IPS DF 6.9 (cell line): ENCODE measurements around the gene SRP68.

Experiments used
- DNase-seq: peaks from one replicate; pipeline ENCODE4 v3.0.0-alpha.2; 2013; ENCODE audit warnings: low read depth, low spot score
- H3K27ac ChIP-seq: one replicate; pipeline ENCODE4 v1.5.1; 2013; ENCODE audit warnings: low read length, control low read depth
- H3K27me3 ChIP-seq: 2 replicates; pipeline ENCODE4 v1.6.1; 2013; ENCODE audit warnings: mild to moderate bottlenecking, low read length; ENCODE audit not compliant: control insufficient read depth, insufficient read depth
- H3K36me3 ChIP-seq: 2 replicates; pipeline ENCODE4 v1.6.1; 2013; ENCODE audit warnings: low read length; ENCODE audit not compliant: control insufficient read depth, insufficient read depth
- H3K4me1 ChIP-seq: 2 replicates; pipeline ENCODE4 v1.6.1; 2013; ENCODE audit warnings: low read length; ENCODE audit not compliant: control insufficient read depth, insufficient read depth
- H3K4me3 ChIP-seq: 2 replicates; pipeline ENCODE4 v1.5.1; 2013; ENCODE audit warnings: mild to moderate bottlenecking, low read length
- H3K9me3 ChIP-seq: 2 replicates; pipeline ENCODE4 v1.6.1; 2013; ENCODE audit warnings: low read length, inconsistent platforms; ENCODE audit not compliant: control insufficient read depth, insufficient read depth
- WGBS: extraction: QIAGEN DNeasy Blood & Tissue Kit; methylation state at CpG from one replicate; pipeline ENCODE4 v1.1.7; 2013; ENCODE audit warnings: mixed read lengths, missing lambda C conversion rate; ENCODE audit not compliant: insufficient read length, insufficient coverage; 5-methylcytosine and 5-hydroxymethylcytosine counted together

Gene SRP68

DNA sequence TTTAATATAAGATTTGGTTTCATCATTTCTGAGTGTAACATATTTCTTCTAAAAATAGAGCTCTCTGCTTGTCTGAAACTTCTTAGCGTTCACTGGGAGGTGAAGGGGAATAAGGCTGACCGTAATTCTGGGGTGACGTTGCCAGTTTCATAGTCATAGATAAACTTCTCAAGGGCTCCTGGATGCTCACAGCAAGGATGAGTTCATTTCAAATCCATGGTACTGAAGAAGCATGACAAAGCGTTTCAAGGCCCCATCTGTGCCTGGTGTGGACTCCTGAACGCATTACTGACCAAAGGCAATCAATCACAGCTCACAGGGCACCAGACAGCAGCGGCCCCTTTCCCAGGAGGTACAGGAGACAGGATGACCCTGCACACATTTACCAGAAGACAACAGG, 33.2 kb downstream of the SRP68 start:
- WGBS = no CpG with 5 or more reads among the region's 6 CpGs
- no peak for DNase-seq
- no peak overlapping the region for H3K27ac ChIP-seq
- peaks cover 31% of the 10 kb centered on the region; the same call in 1 of the 2 replicates for H3K36me3 ChIP-seq
- no peaks in the 10 kb centered on the region for H3K9me3 ChIP-seq
- no peak overlapping the region for H3K4me3 ChIP-seq
- H3K27me3 ChIP-seq = no peaks in the 10 kb centered on the region
- no peaks in the 10 kb centered on the region for H3K4me1 ChIP-seq

DNA sequence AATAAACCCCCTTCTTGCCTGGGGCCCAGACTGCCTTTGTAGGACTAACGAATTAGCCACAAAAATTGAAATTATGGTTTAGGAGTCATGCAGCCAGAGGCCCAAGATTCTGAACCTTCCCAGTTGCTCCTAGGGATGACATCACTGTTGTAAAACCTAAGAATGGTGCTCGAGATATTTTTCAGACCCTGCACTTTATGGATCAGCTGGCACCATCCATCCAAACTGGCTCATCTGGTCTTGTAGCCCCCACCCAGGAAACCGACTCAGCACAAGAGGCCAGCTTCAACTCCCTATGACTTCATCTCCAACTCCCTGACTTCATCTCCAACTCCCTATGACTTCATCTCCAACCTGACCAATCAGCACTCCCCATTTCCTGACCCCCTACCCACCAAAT, 34.3 kb downstream of the SRP68 start:
- no peak overlapping the region for H3K27ac ChIP-seq
- no peaks in the 10 kb centered on the region for H3K4me1 ChIP-seq
- H3K27me3 ChIP-seq = no peaks in the 10 kb centered on the region
- WGBS = no CpG with 5 or more reads among the region's 3 CpGs
- H3K9me3 ChIP-seq = no peaks in the 10 kb centered on the region
- H3K36me3 ChIP-seq = peaks cover 20% of the 10 kb centered on the region; the same call in 1 of the 2 replicates
- no peak for DNase-seq
- no peak overlapping the region for H3K4me3 ChIP-seq

DNA sequence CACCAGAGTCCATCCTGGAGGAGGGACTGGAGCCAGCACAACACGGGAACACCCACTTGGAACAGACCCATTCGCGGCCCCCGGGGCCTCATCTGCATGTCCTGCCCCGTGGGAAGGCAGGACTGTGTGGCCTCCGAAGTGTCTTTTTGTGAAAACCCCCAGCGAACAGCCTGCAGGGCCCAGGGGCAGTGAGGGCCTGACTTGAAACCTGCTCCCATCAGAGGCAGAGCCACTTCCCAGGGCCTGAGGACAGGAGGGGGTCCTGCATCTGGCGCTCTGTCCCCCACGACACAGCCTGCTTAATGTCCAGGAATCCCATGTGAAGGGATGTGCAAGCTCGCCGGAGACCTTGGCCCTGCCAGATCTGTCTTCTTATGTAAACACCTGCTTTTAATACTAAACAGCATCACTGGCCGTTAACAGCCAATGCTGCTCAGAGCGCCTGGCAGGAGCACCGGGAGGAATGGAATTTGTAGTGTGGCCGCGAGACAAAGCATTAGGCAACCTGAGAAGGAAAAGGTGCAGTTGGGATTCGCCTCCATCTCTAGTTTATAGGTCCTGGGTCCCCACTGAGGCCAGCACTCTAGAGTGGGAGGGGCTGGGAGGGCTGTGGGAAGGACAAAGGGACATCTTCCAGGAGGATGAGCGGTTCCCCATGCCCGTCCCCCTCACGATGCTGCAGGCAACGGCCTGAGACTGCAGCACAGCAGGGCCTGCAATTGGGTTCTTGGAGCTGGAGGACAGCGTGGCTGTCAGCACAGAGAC, 35.6 kb downstream of the SRP68 start:
- H3K27ac ChIP-seq = no peak overlapping the region
- DNase-seq = no peak
- H3K9me3 ChIP-seq = no peaks in the 10 kb centered on the region
- H3K4me3 ChIP-seq = no peak overlapping the region
- WGBS = no CpG with 5 or more reads among the region's 22 CpGs
- no peaks in the 10 kb centered on the region for H3K4me1 ChIP-seq
- peaks cover 19% of the 10 kb centered on the region; the same call in 1 of the 2 replicates for H3K36me3 ChIP-seq
- H3K27me3 ChIP-seq = no peaks in the 10 kb centered on the region

DNA sequence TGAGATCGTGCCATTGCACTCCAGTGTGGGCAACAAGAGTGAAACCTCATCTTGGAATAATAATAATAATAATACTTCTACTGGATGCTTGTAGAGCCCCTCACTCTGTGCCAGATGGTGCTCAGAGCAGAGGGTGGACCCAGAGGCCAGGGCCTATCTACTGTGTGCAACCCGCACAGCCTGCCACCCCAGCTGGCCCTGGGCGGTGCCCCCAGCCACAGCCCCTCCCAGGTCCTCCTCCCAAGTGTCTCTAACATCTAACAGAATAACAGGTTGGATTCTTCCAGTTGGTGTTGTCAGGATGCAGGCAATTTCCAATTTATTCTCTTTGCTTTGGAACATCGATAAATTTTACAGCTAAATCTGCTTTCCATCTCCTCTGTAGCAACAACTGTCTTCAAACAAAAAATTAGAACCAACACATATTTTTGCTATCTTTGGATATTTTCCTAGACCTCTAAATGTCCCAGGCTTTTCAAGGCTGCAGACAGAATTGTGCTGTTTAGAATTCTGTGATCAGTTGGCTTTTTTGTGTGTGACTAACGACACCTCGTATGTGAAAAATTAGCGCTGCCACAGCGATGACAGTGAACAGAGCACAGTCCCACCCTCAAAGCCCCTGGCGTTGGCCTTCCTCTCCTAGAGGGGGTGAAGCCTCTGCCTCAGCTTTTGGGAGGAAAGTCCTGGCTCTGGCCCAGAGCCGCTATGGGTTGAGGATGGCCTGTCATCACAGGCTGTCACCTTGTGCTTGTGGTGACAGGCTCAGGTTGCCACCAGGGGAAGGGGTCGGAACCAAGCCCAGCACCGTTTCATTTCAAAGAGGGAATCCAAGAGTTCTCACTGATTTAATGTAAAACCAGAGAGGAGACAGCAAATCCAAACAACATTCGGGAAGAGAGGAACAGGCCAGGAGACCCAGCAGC, 37.6 kb downstream of the SRP68 start:
- no peak overlapping the region for H3K27ac ChIP-seq
- no peak for DNase-seq
- no peaks in the 10 kb centered on the region for H3K4me1 ChIP-seq
- no peak overlapping the region for H3K4me3 ChIP-seq
- no CpG with 5 or more reads among the region's 13 CpGs for WGBS
- peaks cover 9% of the 10 kb centered on the region; the same call in 1 of the 2 replicates for H3K36me3 ChIP-seq
- no peaks in the 10 kb centered on the region for H3K27me3 ChIP-seq
- H3K9me3 ChIP-seq = no peaks in the 10 kb centered on the region

DNA sequence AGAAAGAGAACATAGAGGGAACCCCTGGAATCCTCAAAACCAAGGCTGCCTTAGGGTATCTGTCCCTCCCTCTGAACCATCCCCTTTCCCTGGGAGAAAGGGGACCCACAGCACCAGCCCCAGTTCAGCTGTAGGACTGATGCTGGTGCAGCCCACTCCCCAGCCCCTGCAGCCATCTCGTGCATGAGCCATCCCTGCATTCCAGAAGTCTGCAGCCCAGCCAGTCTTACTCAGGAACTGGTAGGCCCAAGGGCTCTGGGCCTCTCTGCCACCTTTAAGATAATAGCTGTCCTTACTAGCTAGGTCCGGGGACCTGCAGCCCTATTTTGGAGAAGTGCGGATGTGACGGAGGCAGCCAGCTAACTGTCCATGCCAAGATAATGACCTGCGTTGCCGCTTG, 39.2 kb downstream of the SRP68 start:
- H3K4me1 ChIP-seq = 0 out of 2 replicates have a peak, but pooled peaks cover 1% of the 10 kb centered on the region
- H3K27me3 ChIP-seq = no peaks in the 10 kb centered on the region
- no peaks in the 10 kb centered on the region for H3K9me3 ChIP-seq
- no peak overlapping the region for H3K4me3 ChIP-seq
- WGBS = no CpG with 5 or more reads among the region's 6 CpGs
- H3K27ac ChIP-seq = no peak overlapping the region
- no peak for DNase-seq
- no peaks in the 10 kb centered on the region for H3K36me3 ChIP-seq

DNA sequence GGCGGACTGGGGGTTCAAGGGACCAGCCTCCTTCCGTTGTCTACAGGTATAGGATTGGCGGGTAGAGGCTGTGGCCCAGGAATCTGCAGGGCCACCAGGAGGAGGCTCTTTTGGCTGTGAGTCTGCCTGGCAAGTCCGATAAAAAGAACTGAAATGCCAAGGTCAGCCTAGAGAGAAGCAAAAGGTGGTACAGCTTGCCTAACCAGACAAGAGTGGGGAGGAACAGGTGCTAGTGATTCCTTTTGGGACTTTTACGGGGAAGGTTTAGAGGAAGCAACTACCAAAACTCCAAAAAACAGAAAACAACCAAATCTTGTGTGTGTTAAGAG, 39.6 kb downstream of the SRP68 start:
- H3K4me3 ChIP-seq = no peak overlapping the region
- no peak overlapping the region for H3K27ac ChIP-seq
- WGBS = no CpG with 5 or more reads among the region's 5 CpGs

DNA sequence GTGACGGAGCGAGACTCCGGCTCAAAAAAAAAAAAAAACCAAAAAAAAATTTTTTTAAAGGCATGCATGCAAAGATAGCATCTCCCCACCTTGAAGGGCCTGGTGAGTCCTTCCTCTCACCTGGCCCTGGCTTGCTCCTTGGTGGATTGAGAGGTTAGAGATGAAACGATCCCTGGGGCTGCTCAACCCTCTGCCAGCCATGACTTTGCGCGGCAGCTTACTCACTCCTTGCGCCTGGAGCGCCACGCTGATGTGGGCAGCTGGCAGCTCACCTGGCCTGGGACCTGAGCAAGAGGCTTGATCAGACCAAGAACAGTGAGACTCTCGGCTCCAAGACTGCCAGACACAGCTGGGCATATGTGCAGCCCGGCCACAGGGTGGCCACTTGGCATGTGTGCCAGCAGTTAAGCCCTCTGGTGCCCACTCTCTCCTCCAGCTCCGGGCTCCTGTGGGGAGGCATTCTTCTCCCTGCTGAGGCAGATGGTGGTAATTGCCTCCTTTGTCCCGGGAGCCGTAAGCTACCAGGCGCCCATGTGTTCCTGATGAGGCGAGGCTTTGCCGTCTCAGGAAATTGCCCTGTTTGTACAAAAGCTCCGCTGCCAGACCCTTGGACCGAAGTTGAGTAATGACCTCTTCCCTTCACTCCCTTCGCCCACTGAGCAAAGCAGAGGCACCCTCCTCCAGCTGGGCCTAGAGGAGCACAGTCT, 40.1 kb downstream of the SRP68 start:
- Histone ChIP-seq H3K4me3 (no peak overlapping the region), H3K9me3 (no peaks in the 10 kb centered on the region), H3K27ac (no peak overlapping the region), H3K4me1 (0 out of 2 replicates have a peak, but pooled peaks cover 1% of the 10 kb centered on the region), H3K27me3 (no peaks in the 10 kb centered on the region), H3K36me3 (no peaks in the 10 kb centered on the region)
- no CpG with 5 or more reads among the region's 20 CpGs for WGBS
- no peak for DNase-seq

More for the DNA sequence above, 39.6 kb downstream of the SRP68 start:
- Histone ChIP-seq H3K36me3 (no peaks in the 10 kb centered on the region), H3K9me3 (no peaks in the 10 kb centered on the region), H3K27me3 (no peaks in the 10 kb centered on the region), H3K4me1 (0 out of 2 replicates have a peak, but pooled peaks cover 1% of the 10 kb centered on the region)
- DNase-seq = no peak

DNA sequence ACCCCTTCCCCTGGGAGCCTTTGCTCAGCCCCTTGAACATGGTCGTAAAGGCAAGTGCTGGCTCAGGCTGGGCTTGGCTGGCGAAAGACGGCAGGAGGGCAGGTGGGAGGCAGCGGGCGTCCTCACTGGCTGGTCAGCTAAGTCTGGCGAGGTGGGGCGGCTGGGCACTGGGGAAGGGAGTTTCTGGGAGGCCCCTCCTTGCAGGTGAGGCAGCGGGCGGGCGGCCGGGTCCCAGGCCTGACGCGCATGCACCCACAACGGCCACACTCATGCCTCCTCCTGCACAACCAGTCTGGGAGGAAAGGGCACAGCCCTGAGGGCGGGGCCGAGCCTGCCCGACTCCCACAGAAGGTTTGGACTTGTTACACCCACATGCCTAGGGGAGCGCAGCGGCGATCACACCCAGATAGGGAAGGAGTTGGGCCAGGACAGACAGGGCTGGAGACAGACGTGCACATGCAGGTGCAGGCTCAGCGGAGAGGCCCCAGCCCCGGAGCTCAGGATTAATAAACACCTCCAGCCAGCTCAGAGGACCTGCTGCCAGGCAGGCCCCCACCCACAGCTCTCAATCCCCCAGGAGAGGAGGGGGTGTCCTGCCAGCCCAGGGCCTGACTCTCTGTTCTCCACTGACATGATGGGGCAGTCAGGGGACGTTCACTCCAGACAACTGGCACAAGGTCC, 45.0 kb downstream of the SRP68 start, which contains the start of gene EVPL:
EVPL (minus strand) TSS at position 148 of the 681 bp plus-strand sequence; CDS start at position 40, 108 bp downstream.
- no peak within 1 kb of the TSS for H3K27ac ChIP-seq
- no peaks in the 10 kb centered on the region for H3K36me3 ChIP-seq
- H3K4me3 ChIP-seq = no peak within 1 kb of the TSS
- 0 out of 2 replicates have a peak, but pooled peaks cover 1% of the 10 kb centered on the region for H3K4me1 ChIP-seq
- no peak for DNase-seq
- no CpG with 5 or more reads among the region's 24 CpGs for WGBS
- no peaks in the 10 kb centered on the region for H3K27me3 ChIP-seq
- no peaks in the 10 kb centered on the region for H3K9me3 ChIP-seq

DNA sequence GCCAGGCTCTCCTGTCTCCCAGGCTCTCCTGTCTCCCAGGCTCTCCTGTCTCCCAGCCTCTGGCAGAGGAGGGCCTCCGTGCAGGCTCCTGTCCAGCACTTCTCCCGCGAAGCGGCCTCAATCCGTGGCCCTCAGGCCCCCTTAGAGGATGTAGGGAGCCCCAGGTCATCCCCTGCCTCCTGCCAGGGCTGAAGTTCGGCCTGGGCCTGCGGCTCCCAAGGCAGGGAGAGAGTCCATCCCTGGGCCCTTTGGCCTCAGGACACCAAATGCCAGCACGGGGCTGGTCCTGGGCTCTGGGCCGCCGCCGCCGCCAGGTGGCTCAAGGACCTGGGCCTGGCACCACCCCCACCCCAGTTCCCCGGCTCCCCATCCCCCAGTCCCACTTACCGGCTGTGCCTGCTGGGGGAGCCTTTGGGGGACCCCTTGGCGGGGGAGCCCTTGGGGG, 45.6 kb downstream of the SRP68 start:
- H3K9me3 ChIP-seq = no peaks in the 10 kb centered on the region
- H3K27ac ChIP-seq = no peak overlapping the region
- no CpG with 5 or more reads among the region's 15 CpGs for WGBS
- H3K4me1 ChIP-seq = 0 out of 2 replicates have a peak, but pooled peaks cover 1% of the 10 kb centered on the region
- no peak for DNase-seq
- H3K27me3 ChIP-seq = no peaks in the 10 kb centered on the region
- no peak overlapping the region for H3K4me3 ChIP-seq
- no peaks in the 10 kb centered on the region for H3K36me3 ChIP-seq
